ENCODE data around the gene ZNF692. TPM values are rescaled to one million over a fixed set of nuclear protein-coding genes. Genes with fewer than 3 reads are reported as not detected.
A peak's percentile ranks its signal among the peaks of the same experiment; 100 is the strongest.

ZNF692 gene
- total and polyA plus RNA-seq, 9 donors, result 13.2 to 47.7 (median 35.4) TPM

DNA sequence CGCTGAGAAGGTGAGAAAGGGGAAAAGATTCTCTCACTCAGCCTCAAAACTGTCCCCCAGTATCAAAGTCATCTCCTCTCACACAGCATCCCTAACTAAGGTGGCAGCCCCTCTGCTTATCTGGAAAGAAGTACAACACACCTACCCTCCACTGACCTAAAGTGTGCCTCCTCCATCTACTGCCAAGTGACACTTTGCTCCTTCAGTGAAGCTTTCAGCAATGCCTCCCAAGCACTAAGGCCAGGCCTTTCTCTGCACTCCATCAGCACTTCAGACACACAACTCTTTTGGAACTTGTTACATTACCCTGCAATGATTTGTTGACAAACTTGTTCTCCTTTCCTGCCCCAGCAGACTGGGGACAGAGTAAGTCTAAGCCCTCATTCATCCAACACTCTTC is 34.6 kb downstream of the ZNF692 start:
- Histone ChIP-seq H3K27ac (no peak overlapping the region), H3K36me3 (no peaks in the 10 kb centered on the region), H3K4me3 (peak overlapping the region; percentile 85), H3K27me3 (no peaks in the 10 kb centered on the region), H3K4me1 (ENCODE audit: insufficient read depth) (peaks cover 23% of the 10 kb centered on the region), H3K9me3 (no peaks in the 10 kb centered on the region)
- intact Hi-C loops (cut with DNase I), result no loop called here
- TF ChIP-seq, protein P1, sequence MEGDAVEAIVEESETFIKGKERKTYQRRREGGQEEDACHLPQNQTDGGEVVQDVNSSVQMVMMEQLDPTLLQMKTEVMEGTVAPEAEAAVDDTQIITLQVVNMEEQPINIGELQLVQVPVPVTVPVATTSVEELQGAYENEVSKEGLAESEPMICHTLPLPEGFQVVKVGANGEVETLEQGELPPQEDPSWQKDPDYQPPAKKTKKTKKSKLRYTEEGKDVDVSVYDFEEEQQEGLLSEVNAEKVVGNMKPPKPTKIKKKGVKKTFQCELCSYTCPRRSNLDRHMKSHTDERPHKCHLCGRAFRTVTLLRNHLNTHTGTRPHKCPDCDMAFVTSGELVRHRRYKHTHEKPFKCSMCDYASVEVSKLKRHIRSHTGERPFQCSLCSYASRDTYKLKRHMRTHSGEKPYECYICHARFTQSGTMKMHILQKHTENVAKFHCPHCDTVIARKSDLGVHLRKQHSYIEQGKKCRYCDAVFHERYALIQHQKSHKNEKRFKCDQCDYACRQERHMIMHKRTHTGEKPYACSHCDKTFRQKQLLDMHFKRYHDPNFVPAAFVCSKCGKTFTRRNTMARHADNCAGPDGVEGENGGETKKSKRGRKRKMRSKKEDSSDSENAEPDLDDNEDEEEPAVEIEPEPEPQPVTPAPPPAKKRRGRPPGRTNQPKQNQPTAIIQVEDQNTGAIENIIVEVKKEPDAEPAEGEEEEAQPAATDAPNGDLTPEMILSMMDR (IDR thresholded peaks at IDR 0.05), result no peak
- TF ChIP-seq POLR2A (IDR thresholded peaks at IDR 0.05) (no peak), EP300 (IDR thresholded peaks at IDR 0.05) (no peak)
- no peak for DNase-seq
- 92 to 100% (median 100%) methylated on average over 1 of the region's 1 CpG for WGBS, 3 donors

DNA sequence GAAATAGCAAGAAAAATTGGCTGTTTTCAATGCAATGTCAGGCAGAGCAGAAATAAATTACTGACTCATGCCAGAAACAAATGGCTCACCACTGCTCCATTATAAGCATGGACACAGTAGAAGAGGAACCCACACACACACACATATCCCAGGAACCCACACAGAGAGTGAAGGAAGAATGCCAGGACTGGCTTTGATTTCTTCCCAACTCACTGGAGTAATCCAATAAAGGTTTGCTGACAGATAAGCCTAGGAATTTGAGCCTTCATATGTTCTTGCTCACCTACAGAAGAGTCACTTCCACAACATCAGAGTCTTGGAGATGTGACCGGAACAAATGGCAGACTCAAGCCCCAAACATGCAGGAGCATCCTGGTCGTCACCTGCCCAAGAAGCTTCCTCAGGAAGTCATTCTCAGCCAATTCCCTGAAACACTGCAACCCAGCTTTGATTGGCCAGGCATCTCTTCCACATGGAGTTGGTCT is 35.3 kb downstream of the ZNF692 start:
- H3K9me3 ChIP-seq, result no peaks in the 10 kb centered on the region
- intact Hi-C loops (cut with DNase I), result loop anchor here in 1 of 4 donors (2.0 kb wide), 1 partner anchor 21 kb away; no protein-coding TSS in a partner anchor
- 88 to 89% (median 88%) methylated on average over 2 of the region's 2 CpGs for WGBS, 3 donors
- TF ChIP-seq POLR2A (IDR thresholded peaks at IDR 0.05) (no peak), EP300 (IDR thresholded peaks at IDR 0.05) (no peak)
- TF ChIP-seq, protein P1 (IDR thresholded peaks at IDR 0.05), result no peak
- no peaks in the 10 kb centered on the region for H3K36me3 ChIP-seq
- H3K4me3 ChIP-seq, result no peak overlapping the region
- no peak overlapping the region for H3K27ac ChIP-seq
- no peaks in the 10 kb centered on the region for H3K27me3 ChIP-seq
- DNase-seq, result no peak
- peaks cover 24% of the 10 kb centered on the region for H3K4me1 ChIP-seq (ENCODE audit: insufficient read depth)

DNA sequence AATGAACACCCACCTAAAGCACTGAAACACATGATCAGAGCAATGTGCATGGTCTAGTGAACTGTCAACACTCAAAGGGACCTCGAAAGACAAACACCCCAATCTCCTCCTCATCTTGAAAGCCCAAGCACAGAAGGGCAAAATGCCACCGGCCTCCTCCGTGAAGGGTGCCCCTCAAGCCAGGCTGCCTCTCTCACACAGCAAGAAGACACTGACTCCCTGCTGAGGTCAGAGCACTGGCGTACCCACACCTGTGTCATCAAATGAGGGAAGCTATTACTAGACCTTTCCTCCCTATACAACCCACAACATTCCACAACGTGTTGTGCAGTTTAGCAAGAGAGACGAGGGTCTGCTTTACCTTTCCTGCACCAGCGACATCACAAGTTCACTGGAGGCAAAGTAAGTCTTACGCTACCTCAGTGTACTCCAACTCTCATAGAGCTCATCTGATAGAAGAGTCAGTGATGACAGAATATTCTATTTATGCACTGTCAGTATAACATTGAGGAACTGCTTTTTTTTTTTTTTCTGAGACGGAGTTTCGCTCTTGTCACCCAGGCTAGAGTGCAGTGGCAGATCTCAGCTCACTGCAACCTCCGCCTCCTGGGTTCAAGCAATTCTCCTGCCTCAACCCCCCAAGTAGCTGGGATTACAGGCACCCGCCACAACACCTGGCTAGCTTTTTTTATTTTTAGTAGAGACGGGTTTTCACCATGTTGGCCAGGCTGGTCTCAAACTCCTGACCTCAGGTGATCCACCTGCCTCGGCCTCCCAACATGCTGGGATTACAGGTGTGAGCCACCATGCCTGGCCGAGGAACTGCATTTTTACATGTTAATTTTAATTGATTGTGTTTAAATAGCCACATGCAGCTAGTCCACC is 36.5 kb downstream of the ZNF692 start:
- no peak for TF ChIP-seq EP300 (IDR thresholded peaks at IDR 0.05)
- TF ChIP-seq POLR2A (IDR thresholded peaks at IDR 0.05), result no peak
- TF ChIP-seq, protein P1 (IDR thresholded peaks at IDR 0.05), result no peak
- WGBS, 3 donors, result 79 to 84% (median 83%) methylated on average over 15 of the region's 15 CpGs
- no peak overlapping the region for H3K4me3 ChIP-seq
- no peak for DNase-seq
- H3K27me3 ChIP-seq, result no peaks in the 10 kb centered on the region
- intact Hi-C loops (cut with DNase I), result loop anchor here in 1 of 4 donors (2.0 kb wide), 1 partner anchor 22 kb away; no protein-coding TSS in a partner anchor
- no peaks in the 10 kb centered on the region for H3K9me3 ChIP-seq
- no peak overlapping the region for H3K27ac ChIP-seq
- no peaks in the 10 kb centered on the region for H3K36me3 ChIP-seq
- H3K4me1 ChIP-seq (ENCODE audit: insufficient read depth), result peaks cover 24% of the 10 kb centered on the region

DNA sequence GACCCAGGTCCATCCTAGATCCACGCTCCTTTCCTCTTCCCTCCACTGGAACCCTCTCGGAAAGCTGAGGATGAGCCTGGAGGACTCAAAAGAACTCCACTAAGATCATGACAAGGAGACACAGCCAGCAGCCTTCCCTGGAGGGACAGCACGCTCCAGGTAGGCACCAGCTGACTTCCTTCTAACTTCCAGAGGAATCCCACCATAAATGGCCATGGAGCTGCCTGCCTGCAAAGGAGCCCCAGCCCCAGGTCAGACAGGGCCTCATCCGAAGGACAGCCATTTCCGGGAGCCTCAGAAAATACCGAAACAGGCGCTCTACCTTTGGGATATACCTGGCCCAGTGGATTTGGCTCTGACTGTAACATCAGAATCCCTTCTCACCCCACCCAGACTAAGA is 37.2 kb downstream of the ZNF692 start:
- H3K36me3 ChIP-seq, result no peaks in the 10 kb centered on the region
- H3K4me3 ChIP-seq, result no peak overlapping the region
- no peak for TF ChIP-seq EP300 (IDR thresholded peaks at IDR 0.05)
- TF ChIP-seq POLR2A (IDR thresholded peaks at IDR 0.05), result no peak
- TF ChIP-seq, protein P1 (IDR thresholded peaks at IDR 0.05), result no peak
- H3K4me1 ChIP-seq (ENCODE audit: insufficient read depth), result peaks cover 24% of the 10 kb centered on the region
- H3K9me3 ChIP-seq, result no peaks in the 10 kb centered on the region
- intact Hi-C loops (cut with DNase I), result loop anchor here in 1 of 4 donors (2.0 kb wide), 1 partner anchor 23 kb away; no protein-coding TSS in a partner anchor
- no peaks in the 10 kb centered on the region for H3K27me3 ChIP-seq
- WGBS, 3 donors, result 90 to 95% (median 90%) methylated on average over 7 of the region's 7 CpGs
- H3K27ac ChIP-seq, result no peak overlapping the region
- DNase-seq, result no peak

Measured in ovary (tissue), 9 donors.